Measurements from ENCODE around the gene IL36RN.

GRCh38 chr2:113091231-113091896 lies 32.4 kb downstream of the IL36RN start:
- no peak for TF ChIP-seq GATA2 (IDR thresholded peaks at IDR 0.05; ENCODE audit: low read depth, low read length)
- TF ChIP-seq GATA3 (IDR thresholded peaks at IDR 0.05; ENCODE audit: low read depth, low read length) = no peak

Measured in SH-SY5Y (cell line).